HG02981 (cell line): ENCODE data around the gene TMEM81.

Source experiments
- ATAC-seq: cut with Tn5 transposase; IDR thresholded peaks from one replicate; pipeline ENCODE4 v1.9.1; 2021; ENCODE audit warnings: mild to moderate bottlenecking, moderate library complexity; ENCODE audit not compliant: unreplicated experiment

TMEM81 gene

GRCh38 chr1:205084360-205084759 lies at the start of gene TMEM81:
TMEM81 (minus strand) TSS chr1:205084460; CDS start chr1:205084320, 140 bp downstream.
- no peak for ATAC-seq

- ATAC-seq, result no peak
Observed at GRCh38 chr1:205133287-205133686, 49.0 kb upstream of the TMEM81 start.

- no peak for ATAC-seq
Observed at GRCh38 chr1:205129447-205130029, 45.3 kb upstream of the TMEM81 start.

- ATAC-seq, result no peak
Observed at GRCh38 chr1:205128050-205128449, 43.8 kb upstream of the TMEM81 start.

GRCh38 chr1:205127646-205128045 lies 43.4 kb upstream of the TMEM81 start:
- ATAC-seq, result no peak

GRCh38 chr1:205124726-205125125 lies 40.5 kb upstream of the TMEM81 start:
- ATAC-seq, result no peak

GRCh38 chr1:205122489-205122882 lies 38.2 kb upstream of the TMEM81 start:
- ATAC-seq, result no peak

- ATAC-seq, result peak; percentile 95
Observed at GRCh38 chr1:205121660-205122488, 37.6 kb upstream of the TMEM81 start, which contains the start of gene RBBP5. RBBP5 (minus strand) TSS chr1:205121978; CDS start chr1:205121873, 105 bp downstream.

GRCh38 chr1:205118752-205119151 lies 34.5 kb upstream of the TMEM81 start:
- ATAC-seq, result no peak

- ATAC-seq, result no peak
Observed at GRCh38 chr1:205111354-205111753, 27.1 kb upstream of the TMEM81 start.

- no peak for ATAC-seq
Observed at GRCh38 chr1:205109711-205110110, 25.5 kb upstream of the TMEM81 start.

GRCh38 chr1:205109269-205109668 lies 25.0 kb upstream of the TMEM81 start:
- ATAC-seq, result no peak

GRCh38 chr1:205108464-205108863 lies 24.2 kb upstream of the TMEM81 start:
- ATAC-seq, result no peak

GRCh38 chr1:205107327-205107726 lies 23.1 kb upstream of the TMEM81 start:
- no peak for ATAC-seq

- ATAC-seq, result no peak
Observed at GRCh38 chr1:205102404-205102803, 18.1 kb upstream of the TMEM81 start.

GRCh38 chr1:205098242-205098641 lies 14.0 kb upstream of the TMEM81 start:
- no peak for ATAC-seq

- no peak for ATAC-seq
Observed at GRCh38 chr1:205095422-205095821, 11.2 kb upstream of the TMEM81 start.

GRCh38 chr1:205091043-205091740 lies 6.9 kb upstream of the TMEM81 start:
- ATAC-seq, result no peak

- no peak for ATAC-seq
Observed at GRCh38 chr1:205088341-205088740, 4.1 kb upstream of the TMEM81 start.

GRCh38 chr1:205082431-205082830 lies 1.8 kb downstream of the TMEM81 start:
- no peak for ATAC-seq

- ATAC-seq, result no peak
Observed at GRCh38 chr1:205077934-205078311, 6.3 kb downstream of the TMEM81 start.
